22Rv1 (cell line): Measurements from ENCODE around the gene FUT8.

Experiments
- CTCF ChIP-seq: fragments of 450-650 bp; IDR thresholded peaks from 2 replicates; pipeline ENCODE4 v1.5.1; 2017; ENCODE audit warnings: mild to moderate bottlenecking
- ZFX ChIP-seq: fragments of 450-650 bp; IDR thresholded peaks from 2 replicates; pipeline ENCODE4 v1.6.1; 2017; ENCODE audit warnings: antibody characterized with exemption, borderline replicate concordance

GRCh38 chr14:65548878-65549277 lies 136.3 kb downstream of the FUT8 start:
- TF ChIP-seq CTCF, result no peak
- TF ChIP-seq ZFX, result no peak
